GM19025 (cell line): ENCODE measurements around the gene OR10AD1.
"Not testable (repeated sequence)": the region's sequence is repeated elsewhere in the genome, so short reads cannot be mapped to it uniquely, and the experiment has no call there.

Experiments used
- ATAC-seq: cut with Tn5 transposase; IDR thresholded peaks from one replicate; pipeline ENCODE4 v1.9.1; 2021; ENCODE audit warnings: mild to moderate bottlenecking, low read depth, moderate library complexity; ENCODE audit not compliant: unreplicated experiment

Gene OR10AD1

GRCh38 chr12:48165089-48165981 is 37.8 kb downstream of the OR10AD1 start:
- ATAC-seq: no peak

- no peak for ATAC-seq
These were observed 38.6 kb downstream of the OR10AD1 start for GRCh38 chr12:48164451-48164850.

- no peak for ATAC-seq
These were observed 39.8 kb downstream of the OR10AD1 start for GRCh38 chr12:48163150-48163747.

- no peak for ATAC-seq
These were observed 42.3 kb downstream of the OR10AD1 start for GRCh38 chr12:48160807-48161206.

GRCh38 chr12:48160046-48160445 is 43.0 kb downstream of the OR10AD1 start:
- no peak for ATAC-seq

GRCh38 chr12:48157889-48158370 is 45.2 kb downstream of the OR10AD1 start:
- ATAC-seq: no peak

GRCh38 chr12:48157018-48157888 is 45.8 kb downstream of the OR10AD1 start, which contains the start of gene ASB8:
ASB8 (minus strand) TSS chr12:48157515; CDS start chr12:48153496, 4,019 bp downstream.
- peak; percentile 90 for ATAC-seq

- no peak for ATAC-seq
These were observed 46.5 kb downstream of the OR10AD1 start for GRCh38 chr12:48156652-48157017.

GRCh38 chr12:48155786-48156185 is 47.3 kb downstream of the OR10AD1 start:
- not testable (repeated sequence) for ATAC-seq
